Subcutaneous abdominal adipose tissue (tissue), 5 donors: Measurements from ENCODE around the gene TUBA1C.

Experiments used
- H3K27ac ChIP-seq: one replicate; pipeline ENCODE4 v1.7.0; 2013; ENCODE audit warnings: low read depth, mild to moderate bottlenecking, inconsistent platforms, low read length, moderate library complexity
- H3K27me3 ChIP-seq, 5 donors: one replicate each; pipeline ENCODE4 v1.7.0; 2013; ENCODE audit warnings: low read length in 5 of 5, inconsistent platforms in 1 of 5; ENCODE audit not compliant: control insufficient read depth in 5 of 5, insufficient read depth in 4 of 5
- H3K36me3 ChIP-seq, 5 donors: one replicate each; pipeline ENCODE4 v1.7.0; 2013; ENCODE audit warnings: low read length in 5 of 5; ENCODE audit not compliant: control insufficient read depth in 5 of 5, insufficient read depth in 5 of 5
- H3K4me1 ChIP-seq, 5 donors: one replicate each; pipeline ENCODE4 v1.7.0; 2013; ENCODE audit warnings: low read length in 5 of 5, mild to moderate bottlenecking in 3 of 5, moderate library complexity in 1 of 5; ENCODE audit not compliant: control insufficient read depth in 5 of 5, insufficient read depth in 5 of 5
- H3K4me3 ChIP-seq, 5 donors: one replicate each; pipeline ENCODE4 v1.7.0; 2013; ENCODE audit warnings: low read length in 5 of 5, low read depth in 1 of 5
- H3K9ac ChIP-seq, 5 donors: one replicate each; pipeline ENCODE4 v1.7.0; 2013; ENCODE audit warnings: low read length in 5 of 5, mild to moderate bottlenecking in 4 of 5, moderate library complexity in 3 of 5
- H3K9me3 ChIP-seq, 5 donors: one replicate each; pipeline ENCODE4 v1.7.0; 2013; ENCODE audit warnings: low read length in 5 of 5; ENCODE audit not compliant: control insufficient read depth in 5 of 5
- donor health status: healthy.
- donor health status: healthy.
- donor health status: healthy.
- donor health status: healthy.
- donor health status: healthy.

The TUBA1C gene

GRCh38 chr12:49295082-49295936 lies 30.4 kb downstream of the TUBA1C start, which contains the start of gene PRPH:
Gene PRPH (plus strand): TSS chr12:49295147. CDS start chr12:49295201, 54 bp downstream.
- Histone ChIP-seq H3K4me1 (peaks cover 2 to 33% (median 30%) of the 10 kb centered on the region in 5 donors), H3K9ac (peak within 1 kb of the TSS in 1 of 5 donors; percentile 35), H3K36me3 (no peaks in the 10 kb centered on the region), H3K9me3 (no peaks in the 10 kb centered on the region), H3K4me3 (peak within 1 kb of the TSS in 2 of 5 donors; percentile 10 to 22), H3K27me3 (peaks cover 40 to 54% (median 48%) of the 10 kb centered on the region in 5 donors), H3K27ac (no peak within 1 kb of the TSS)

DNA sequence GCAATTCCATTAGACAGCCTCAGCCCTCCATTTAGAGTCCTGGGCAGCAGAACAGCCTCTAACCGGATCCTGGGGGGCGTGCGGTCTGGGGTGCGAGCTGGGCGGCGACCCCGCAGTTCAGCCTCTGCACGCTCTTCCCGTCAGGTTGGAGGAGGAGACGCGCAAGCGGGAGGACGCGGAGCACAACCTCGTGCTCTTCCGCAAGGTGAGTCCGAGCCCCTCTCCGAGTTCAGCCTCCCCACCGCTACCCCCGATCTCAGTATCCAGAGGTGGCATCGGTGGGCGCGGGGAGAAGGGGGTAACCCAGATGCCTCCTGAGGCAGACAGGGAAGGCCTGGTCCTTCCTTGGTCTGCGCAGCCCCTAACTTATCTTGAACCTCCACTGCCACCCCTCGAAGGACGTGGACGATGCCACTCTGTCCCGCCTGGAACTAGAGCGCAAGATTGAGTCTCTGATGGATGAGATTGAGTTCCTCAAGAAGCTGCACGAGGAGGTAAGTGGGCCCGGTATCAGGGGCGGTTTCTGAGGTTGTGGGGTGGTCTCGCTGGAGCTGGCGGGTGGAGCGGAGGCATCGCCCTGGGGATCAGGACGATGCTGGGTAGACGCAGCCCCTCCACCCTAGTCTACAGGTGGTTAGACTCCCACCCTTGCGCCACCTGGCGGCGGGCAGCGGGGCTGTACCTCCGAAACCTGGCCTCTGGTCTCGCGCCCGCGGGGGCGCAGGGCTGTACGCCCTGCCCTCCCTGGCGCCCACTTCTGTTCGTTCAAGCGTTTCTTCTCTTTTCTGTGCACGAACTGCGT lies 31.4 kb downstream of the TUBA1C start:
- Histone ChIP-seq H3K9ac (no peak overlapping the region), H3K9me3 (no peaks in the 10 kb centered on the region), H3K36me3 (no peaks in the 10 kb centered on the region), H3K4me3 (peak overlapping the region in 2 of 5 donors; percentile 24 to 44), H3K27ac (no peak overlapping the region), H3K4me1 (peaks cover 2 to 33% (median 30%) of the 10 kb centered on the region in 5 donors), H3K27me3 (peaks cover 40 to 54% (median 49%) of the 10 kb centered on the region in 5 donors)

DNA sequence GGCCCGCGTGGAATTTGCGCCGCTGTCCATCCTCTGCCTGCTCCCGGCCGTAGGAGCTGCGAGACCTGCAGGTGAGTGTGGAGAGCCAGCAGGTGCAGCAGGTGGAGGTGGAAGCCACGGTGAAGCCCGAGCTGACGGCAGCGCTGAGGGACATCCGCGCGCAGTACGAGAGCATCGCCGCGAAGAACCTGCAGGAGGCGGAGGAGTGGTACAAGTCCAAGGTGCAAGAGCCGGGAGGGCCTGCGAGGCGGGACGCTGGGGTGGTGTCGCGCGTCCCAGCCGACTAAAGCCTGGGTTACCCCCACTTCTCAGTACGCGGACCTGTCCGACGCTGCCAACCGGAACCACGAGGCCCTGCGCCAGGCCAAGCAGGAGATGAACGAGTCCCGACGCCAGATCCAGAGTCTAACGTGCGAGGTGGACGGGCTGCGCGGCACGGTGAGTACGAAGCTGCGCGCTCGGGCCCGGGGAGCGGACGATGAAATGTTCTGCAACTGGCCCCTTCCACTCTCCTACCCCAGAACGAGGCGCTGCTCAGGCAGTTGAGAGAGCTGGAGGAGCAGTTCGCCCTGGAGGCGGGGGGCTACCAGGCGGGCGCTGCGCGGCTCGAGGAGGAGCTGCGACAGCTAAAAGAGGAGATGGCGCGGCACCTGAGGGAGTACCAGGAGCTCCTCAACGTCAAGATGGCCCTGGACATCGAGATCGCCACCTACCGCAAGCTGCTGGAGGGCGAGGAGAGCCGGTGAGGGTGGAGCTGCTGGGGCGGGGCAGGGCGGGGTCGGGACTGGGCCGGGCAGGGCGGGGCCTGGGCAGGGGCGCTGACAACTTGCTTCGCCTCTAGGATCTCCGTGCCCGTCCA lies 32.2 kb downstream of the TUBA1C start:
- Histone ChIP-seq H3K4me3 (peak overlapping the region in 3 of 5 donors; percentile 24 to 46 (median 44)), H3K36me3 (no peaks in the 10 kb centered on the region), H3K9ac (no peak overlapping the region), H3K9me3 (no peaks in the 10 kb centered on the region), H3K4me1 (peaks cover 2 to 33% (median 30%) of the 10 kb centered on the region in 5 donors), H3K27ac (no peak overlapping the region), H3K27me3 (peaks cover 40 to 57% (median 52%) of the 10 kb centered on the region in 5 donors)

DNA sequence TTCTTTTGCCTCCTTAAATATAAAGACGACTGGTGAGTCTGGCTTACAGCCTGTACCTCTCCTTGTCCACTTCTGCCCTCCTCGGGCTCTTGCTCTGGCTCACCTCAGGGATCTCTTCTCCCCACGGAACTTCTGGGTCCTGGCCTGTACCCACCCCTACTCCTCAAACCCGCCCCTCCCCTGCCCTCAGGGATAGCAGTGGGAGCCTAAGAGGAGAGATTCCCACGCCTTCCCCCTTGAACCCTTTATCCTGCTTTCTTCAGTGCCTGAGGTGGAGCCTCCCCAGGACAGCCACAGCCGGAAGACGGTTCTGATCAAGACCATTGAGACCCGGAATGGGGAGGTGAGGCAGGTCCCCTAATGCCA lies 32.8 kb downstream of the TUBA1C start:
- Histone ChIP-seq H3K4me1 (peaks cover 2 to 33% (median 29%) of the 10 kb centered on the region in 5 donors), H3K27me3 (peaks cover 40 to 57% (median 52%) of the 10 kb centered on the region in 5 donors), H3K9ac (no peak overlapping the region), H3K4me3 (no peak overlapping the region), H3K9me3 (no peaks in the 10 kb centered on the region), H3K36me3 (no peaks in the 10 kb centered on the region), H3K27ac (no peak overlapping the region)

- Histone ChIP-seq H3K27ac (no peak overlapping the region), H3K9ac (no peak overlapping the region), H3K36me3 (no peaks in the 10 kb centered on the region), H3K4me3 (no peak overlapping the region), H3K9me3 (no peaks in the 10 kb centered on the region), H3K4me1 (peaks cover 2 to 28% (median 25%) of the 10 kb centered on the region in 5 donors), H3K27me3 (peaks cover 40 to 57% (median 52%) of the 10 kb centered on the region in 5 donors)
Observed at GRCh38 chr12:49298160-49298559, 33.3 kb downstream of the TUBA1C start.

DNA sequence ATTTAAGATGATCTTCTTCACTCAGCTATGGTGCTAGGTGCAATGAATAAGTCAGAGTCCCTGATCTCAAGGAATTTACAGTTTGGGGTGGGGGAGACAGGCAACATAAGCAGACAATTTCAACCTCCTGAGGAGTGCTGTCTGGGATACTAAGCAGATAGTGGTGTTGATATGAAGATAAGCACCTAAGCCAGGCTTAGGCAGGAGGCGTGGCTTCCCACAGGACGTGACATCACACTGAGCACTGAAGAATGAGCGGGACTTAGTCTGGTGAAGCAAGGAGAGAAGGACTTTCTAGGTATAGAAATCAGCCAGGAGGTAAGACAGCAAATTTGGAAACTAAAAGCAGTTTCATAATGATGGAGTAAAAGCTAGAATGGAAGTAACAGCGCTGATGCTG lies 36.9 kb downstream of the TUBA1C start:
- no peaks in the 10 kb centered on the region for H3K9me3 ChIP-seq
- peaks cover 2 to 11% (median 8%) of the 10 kb centered on the region in 5 donors for H3K4me1 ChIP-seq
- H3K27ac ChIP-seq, result no peak overlapping the region
- peaks cover 16 to 26% (median 26%) of the 10 kb centered on the region in 5 donors for H3K27me3 ChIP-seq
- H3K36me3 ChIP-seq, result no peaks in the 10 kb centered on the region
- H3K4me3 ChIP-seq, result no peak overlapping the region
- H3K9ac ChIP-seq, result no peak overlapping the region

GRCh38 chr12:49304161-49304560 lies 39.3 kb downstream of the TUBA1C start:
- Histone ChIP-seq H3K9ac (no peak overlapping the region), H3K36me3 (no peaks in the 10 kb centered on the region), H3K4me3 (no peak overlapping the region), H3K9me3 (no peaks in the 10 kb centered on the region), H3K27me3 (peaks cover 0 to 8% (median 4%) of the 10 kb centered on the region in 5 donors), H3K27ac (no peak overlapping the region), H3K4me1 (no peaks in the 10 kb centered on the region)

DNA sequence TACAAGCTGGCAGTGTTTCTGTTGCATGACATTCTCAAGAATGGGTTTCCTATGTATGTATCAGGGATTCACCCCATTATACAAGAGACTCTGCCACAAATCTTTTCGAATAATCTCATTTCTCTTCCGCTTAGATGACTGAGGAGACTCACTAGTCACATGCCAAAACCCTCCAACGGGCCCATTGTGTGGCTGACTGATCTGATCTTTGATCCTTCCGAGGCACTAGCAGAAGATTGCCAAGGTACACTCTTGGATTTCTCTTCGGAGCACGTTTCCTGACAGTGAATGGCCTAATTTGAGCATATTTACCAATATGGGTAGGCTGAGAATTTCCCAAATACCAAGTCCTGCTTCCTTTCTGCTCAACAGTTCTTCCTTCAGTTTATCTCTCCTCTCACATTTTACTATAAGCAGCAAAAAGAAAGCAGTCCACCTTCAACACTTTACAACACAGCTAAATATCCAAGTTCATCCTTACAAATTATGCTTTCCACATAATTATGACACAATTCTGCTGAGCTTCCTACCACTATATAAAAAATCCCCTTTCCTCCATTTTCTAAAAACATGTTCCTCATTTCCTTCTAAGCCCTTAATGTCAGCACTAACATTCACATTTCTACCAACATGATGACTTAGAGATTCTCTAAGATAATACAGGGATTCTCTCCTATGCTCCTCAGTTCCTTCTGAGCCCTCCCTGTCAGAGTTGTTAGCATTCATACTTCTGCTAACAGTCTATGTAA lies 41.1 kb downstream of the TUBA1C start:
- peaks cover 0 to 8% (median 7%) of the 10 kb centered on the region in 5 donors for H3K27me3 ChIP-seq

GRCh38 chr12:49309386-49309785 lies 44.5 kb downstream of the TUBA1C start:
- Histone ChIP-seq H3K36me3 (no peaks in the 10 kb centered on the region), H3K4me3 (no peak overlapping the region), H3K27me3 (peaks cover 0 to 2% (median 0%) of the 10 kb centered on the region in 5 donors), H3K4me1 (no peaks in the 10 kb centered on the region), H3K27ac (no peak overlapping the region), H3K9me3 (no peaks in the 10 kb centered on the region), H3K9ac (no peak overlapping the region)

More for the DNA sequence above, 41.1 kb downstream of the TUBA1C start:
- no peak overlapping the region for H3K27ac ChIP-seq
- H3K4me1 ChIP-seq, result no peaks in the 10 kb centered on the region
- H3K9me3 ChIP-seq, result no peaks in the 10 kb centered on the region
- H3K36me3 ChIP-seq, result no peaks in the 10 kb centered on the region
- H3K4me3 ChIP-seq, result no peak overlapping the region
- no peak overlapping the region for H3K9ac ChIP-seq
